Activated naive CD4-positive, alpha-beta T cell (primary cell): ENCODE results near the gene CALML6.
A peak's percentile ranks its signal among the peaks of the same experiment; 100 is the strongest.

Experiments used
- DNase-seq, 4 experiments: peaks; one replicate each; lab custom pipeline; 2025; lab: John Stamatoyannopoulos, UW

The CALML6 gene

DNA sequence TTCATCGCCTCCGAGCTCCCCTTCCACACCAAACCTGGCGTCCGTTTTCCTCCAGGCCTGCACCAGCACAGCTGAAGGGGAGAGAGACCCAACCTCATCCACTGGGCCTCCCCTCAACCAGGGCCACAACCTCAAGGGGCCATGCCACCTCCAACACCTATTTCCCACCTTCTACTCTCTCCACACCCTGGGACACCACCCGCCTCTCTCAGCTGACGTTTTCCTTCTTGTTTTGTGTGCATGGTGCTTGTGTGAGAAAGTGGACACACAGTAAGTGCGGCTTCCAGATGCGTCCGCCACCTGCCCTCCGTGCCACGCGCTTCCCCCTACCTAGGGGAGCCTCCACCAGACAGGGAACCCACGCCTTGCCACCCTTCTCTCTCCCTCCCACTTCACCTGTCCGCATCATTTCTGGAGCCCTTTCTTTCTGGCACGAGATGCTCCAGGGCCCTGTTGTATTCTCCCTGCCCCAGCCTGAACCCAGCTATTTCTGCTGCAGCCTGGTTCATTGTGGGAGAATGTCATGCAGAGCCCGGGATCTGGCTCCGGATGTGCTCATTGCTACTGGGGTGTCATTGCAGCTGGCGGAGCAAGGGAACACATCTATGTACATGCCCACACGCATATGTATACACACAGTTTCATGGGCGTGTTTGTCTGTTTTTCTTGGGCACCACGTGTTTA lies 22.8 kb upstream of the CALML6 start:
- DNase-seq, result no peak

DNA sequence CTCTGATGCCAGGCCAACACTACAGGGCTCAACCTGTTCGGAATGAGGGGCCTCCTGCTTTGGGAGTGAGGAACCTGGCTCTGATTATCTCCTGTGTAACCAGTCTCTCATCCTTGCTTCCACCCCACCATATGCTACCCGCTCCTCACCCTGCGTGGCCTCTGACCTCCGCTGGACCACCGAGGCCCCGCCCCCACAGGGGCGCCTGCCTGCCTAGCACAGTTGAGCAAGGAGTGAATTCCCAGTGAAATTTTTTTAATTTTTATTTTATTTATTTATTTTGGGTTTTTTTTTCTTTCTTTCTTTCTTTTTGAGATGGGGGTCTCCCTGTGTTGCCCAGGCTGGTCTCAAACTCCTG lies 22.3 kb upstream of the CALML6 start:
- DNase-seq, result no peak

DNA sequence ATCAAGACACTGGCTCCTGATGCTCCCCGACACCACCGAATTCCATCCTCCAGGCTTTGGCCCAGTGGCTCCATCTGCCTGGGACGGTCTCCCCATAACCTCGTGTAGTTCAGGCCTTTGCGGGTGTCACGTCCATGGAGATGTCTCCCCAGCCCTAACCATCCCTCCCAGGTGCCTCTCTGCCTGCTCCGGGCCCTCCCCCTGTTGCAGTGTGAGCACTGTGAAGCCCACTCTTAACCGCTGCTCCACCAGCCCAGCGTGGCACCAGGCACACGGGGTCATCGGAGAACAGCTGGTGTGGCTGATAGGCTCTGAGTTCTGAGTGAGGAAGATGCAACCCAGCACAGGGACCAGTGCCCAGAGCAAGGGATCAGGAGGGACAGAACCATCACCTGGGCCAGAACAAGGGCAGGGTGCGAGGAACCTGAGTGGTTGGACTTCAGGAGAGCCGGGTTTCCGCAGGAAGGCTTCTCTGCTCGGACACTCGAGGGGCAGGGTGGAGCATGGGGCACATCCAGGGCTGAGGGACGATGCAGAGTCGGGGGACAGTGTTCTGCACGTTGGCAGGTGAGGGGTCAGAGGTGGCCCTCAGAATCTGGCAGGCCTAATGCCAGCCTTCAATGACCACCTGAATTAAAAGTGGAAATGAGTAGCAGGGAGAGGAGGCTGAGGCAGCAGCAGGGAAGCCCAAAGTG lies 21.6 kb upstream of the CALML6 start:
- DNase-seq, result no peak

DNA sequence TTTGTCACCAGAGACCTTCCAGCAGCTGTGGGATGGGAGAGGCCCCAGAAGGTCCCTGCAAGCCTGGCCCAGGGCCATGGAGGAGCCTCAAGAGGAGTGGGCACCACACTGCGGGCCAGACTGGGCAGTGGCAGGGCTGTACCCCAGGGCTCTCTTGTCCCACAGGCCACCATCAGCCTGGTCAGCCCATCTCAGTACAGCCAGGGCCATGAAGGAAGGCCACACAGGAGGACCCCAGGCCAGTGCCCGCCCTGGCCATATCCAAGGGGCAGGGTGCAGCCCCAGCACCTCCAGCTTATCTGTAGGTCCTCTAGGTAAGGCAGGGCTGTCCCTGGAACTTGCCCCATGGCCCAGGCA lies 21.1 kb upstream of the CALML6 start:
- DNase-seq, result no peak

DNA sequence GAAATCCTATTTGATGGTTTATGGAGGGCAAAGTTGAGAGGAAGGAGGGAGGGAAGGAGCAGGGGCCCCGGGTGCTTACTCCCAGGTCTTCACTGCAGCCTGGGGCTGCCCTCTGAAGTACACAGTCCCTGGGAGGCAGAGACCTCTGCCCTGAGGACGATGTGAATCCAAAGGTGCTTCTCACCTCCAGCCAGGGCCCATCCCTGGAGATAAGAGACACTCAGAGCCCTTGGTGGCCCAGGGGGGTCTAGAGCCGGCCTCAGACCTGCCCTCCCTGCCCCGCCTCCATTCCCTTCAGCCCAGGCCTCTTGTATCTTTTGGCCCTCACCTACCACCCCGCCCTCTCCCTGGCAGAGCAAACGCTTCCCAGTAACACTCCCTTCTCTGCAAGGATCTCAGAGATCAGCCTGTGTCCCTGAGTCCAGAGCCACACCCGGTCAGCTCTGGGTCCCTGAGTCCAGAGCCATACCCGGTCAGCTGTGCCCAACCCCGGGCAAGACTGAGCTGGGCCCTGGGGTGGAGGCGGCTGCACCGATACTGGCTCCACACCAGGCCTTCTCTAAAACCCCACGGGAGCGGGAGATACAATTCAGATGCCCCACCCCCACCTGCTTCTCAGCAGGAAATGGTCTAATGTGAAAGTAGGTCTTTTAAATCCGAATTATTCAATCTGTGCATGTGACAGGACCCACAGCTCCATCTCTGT lies 20.6 kb upstream of the CALML6 start:
- DNase-seq, result no peak

DNA sequence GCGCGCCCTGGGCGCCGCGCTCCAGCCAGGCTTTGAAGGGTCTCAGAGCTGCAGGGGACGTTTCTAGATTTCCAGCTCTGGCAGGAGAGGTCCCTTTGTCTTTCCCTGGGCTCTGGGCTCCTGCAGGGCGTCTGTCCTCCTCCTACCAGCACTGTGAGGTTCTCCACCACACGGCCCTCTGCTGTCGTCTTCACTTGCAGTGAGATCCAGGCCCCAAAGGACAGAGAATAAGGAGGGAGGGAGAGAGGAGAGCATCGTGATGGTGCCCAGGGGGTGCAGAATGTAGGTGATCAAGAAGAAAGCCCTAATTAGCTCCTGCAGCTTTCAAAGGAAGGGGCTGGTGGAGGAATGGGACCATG lies 20.0 kb upstream of the CALML6 start:
- DNase-seq, result no peak

DNA sequence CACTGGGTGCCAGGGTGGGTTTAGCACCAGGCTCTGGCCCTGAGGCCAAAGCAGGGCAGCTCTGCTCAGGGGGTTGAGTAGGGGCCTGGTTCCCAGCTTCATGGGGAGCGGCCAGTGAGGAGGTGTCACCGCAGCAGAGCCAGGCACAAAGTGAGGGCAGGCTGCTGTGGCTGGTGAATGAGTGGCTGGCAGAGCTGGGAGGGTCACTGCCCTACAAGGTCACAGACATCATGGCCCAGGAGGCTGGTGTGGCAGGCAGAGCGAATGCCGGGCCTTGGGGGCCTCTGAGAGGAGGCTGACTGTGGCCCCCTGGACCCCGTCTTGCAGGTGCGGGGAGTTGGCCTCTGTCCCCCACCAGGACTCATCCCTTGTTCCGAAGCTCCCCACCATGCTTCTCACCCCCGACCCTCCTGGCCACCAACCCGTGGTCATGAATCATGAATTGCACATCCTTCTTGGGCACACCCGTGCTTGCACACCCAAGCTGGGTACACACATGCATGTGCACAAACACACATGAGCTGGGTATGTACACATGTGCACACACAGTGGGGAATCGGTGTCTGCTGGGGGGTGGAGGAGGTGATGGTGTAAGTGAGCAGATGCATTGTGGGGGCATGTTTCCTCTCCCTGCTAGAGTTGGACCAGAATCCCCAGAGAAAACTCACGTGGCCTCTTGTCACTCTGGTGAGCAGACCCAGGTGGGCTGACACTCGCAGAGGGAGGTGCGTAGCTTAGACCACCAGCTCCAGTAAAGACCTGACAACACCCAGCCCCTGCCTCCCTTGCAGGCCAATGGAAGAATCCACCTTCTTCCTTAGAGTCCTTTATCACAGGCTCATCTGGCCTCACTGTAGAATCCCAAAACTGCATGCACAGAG lies 19.4 kb upstream of the CALML6 start:
- no peak for DNase-seq

DNA sequence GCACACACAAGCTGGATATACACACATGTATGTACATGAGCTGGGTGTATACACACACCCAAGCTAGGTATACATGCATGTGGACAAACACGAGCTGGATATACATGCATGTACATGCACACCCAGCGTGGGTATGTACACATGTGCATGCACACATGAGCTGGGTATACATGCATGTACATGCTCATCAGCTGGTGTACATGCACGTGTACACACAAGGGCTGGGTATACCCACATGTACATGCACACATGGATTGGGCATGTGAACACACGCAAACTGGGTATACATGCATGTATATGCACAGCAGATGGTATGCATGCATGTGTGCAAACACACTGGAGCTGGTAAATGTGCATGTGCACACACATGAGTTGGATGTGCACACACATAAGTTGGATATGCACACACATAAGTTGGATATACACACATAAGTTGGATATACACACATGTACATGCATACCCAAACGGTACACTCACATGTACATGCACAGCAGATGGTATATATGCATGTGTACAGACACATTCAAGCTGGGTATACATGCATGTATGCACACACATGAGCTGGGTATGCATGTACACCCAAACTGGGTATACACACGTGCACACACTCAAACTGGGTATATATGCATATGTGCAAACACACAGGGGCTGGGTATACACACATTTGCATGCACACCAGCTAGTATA lies 16.7 kb upstream of the CALML6 start:
- no peak for DNase-seq

DNA sequence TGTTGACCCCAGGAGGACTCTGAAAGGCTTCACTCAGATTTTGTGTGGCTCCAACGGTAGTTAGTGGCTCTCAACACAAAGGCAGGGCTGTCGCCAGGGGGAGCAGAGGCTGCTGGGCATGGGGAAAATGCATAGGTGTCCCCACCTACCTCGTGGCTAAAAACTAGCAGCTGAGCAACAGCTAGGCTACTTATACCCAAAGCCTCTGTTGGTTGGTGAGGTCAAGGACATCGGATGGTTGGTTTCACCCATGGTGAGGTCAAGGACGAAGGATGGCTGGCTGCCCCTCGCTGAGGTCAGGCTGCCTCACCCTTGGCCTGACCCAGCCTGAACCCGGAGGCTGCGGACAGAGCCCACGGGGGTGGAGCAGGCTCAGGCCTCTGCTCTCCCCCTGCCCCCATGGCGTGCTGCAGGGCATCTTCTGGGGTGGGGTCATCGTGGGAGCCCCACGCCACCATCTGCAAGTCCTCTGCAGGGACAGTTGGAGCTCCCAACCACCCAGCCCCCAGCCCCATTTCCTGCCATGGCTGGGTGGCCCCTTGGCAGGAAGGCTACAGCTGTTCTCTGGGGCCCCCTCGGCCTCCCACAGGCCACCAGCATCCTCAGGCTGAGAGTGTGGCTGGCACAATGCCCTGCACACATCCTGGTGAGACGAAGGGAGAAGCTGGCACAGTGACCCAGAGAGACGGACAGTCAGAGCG lies 15.6 kb upstream of the CALML6 start:
- no peak for DNase-seq

DNA sequence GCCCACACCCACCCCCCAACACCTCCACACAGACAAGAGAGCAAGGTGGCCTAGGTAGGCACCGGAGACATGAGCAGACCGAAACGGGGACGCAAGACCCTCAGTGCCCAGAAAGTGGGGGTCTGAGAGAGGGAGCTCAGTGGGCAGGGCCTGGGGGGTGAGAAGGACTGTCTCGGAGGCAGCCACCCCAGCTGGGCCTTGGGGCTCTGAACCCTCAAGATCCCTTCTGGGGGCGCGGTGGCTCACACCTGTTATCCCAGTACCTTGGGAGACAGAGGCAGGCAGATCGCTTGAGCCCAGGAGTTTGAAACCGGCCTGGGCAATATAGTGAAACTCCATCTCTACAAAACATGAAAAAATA lies 15.1 kb upstream of the CALML6 start:
- no peak for DNase-seq

DNA sequence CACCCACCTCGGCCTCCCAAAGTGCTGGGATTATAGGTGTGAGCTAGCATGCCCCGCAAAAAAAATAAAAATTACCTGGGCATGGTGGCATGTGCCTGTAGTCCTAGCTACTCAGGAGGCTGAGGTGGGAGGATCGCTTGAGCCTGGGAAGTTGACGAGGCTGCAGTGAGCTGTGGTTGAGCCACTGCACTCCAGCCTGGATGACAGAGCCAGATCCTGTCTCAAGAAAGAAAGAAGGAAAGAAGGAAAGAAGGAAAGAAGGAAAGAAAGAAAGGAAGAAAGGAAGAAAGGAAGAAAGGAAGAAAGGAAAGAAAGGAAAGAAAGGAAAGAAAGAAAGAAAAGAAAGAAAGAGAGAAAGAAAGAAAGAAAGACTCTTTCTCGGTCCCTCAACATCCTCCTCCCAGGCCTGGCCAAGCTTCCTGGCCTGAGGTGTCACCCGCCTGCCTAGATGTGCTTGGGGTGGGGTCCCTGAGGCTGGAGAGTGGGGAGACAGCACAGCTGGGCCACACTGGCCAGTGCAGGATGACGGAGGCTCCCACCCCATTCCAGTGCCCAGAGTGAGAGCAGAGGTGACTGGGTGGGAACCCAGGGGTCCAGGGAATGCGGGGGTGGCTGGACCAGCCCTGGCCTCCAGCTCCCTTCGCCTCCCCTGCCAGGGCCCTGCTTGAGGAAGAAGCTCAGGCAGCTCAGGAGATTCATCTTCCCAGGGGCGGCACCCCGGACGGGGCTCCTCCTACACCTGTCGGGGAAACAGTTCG lies 14.0 kb upstream of the CALML6 start:
- DNase-seq, result no peak

DNA sequence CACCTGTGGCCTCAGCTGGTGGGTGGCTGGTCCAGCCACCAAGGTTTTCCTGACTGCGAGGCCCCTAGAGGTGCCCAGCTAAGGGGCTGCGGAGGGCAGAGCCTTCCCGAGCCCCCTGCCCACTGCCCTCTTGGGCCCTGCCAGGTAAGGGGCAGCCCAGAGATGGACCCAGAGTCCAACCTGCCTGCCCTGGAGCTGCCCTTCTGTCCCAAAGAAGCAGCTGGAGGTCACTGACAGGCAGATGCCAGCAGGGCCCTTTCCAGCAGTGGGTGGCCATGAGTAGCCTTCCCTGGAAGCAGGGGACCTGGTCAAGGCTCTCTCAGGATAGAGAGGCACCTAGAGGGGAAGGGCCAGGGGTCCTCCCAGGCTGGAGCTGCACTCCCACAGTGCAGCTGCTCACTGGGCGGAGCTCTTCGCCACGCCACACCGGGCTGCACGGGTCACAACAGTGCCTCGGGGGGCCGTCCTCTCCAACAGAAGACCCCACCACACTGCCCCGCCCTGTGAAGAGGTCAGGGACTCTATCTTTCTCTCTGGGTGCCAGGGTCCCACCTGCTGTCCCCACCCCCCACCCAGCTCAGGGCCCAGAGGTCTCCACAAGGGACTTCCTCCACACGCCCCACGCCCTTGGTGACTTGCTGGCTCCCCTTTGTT lies 13.3 kb upstream of the CALML6 start:
- no peak for DNase-seq

DNA sequence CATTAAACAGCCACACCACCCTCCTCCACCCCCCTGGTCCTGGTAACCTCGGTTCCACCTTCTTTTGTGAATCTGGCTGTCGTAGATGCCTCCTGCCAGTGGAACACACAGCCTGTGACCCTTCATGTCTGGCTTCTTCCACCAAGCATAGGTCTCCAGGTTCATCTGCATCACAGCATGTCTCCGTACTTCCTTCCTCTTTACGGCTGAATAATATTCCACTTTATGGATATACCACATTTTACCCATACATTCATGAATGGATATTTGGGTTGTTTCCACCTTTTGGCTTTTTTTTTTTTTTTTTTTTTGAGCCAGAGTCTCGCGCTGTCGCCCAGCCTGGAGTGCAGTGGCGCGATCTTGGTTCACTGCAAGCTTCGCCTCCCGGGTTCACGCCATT lies 11.8 kb upstream of the CALML6 start:
- DNase-seq, result no peak

DNA sequence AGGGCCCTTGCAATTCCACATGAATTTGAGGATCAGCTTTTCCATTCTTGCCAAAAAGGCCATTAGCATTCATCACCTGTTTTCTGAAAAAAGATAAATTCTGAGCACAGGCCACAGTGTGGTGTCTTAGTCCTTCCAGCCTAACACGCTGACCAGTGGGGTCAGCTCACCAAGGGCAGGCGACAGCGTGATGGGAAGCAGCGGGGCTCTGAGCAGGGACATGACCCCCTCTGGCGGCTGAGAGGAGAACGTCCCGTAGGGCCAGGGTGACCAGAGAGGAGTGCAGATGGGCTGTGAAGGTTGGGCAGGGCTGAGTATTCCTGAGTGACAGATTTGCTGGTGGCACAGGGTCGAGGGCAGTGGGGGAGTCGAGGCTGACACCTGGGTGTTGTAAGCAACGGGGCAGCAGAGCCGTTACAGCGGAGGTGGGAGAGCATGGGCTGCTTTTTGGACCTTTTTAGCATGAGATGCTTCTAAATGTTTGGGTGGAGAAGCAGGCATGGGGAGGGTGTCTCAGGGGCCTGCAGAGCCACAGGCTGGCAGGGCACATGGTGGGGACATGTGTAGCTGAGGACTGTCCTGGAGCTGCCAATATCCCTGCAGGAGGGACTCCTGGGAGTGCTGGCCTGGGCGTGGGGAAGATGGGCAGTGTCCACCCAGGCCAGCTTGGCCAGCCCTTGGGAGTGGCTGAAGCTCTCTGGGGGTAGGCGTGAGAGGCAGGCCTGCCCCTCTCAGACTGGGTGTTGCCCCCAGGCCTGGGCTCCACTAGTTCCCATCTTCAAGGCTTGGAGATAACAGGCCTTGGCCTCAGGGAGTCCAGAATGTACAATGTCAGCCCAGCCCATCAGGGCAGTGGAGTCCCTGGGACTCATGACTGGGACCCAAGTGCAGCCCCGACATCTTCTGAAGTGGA lies 8.6 kb upstream of the CALML6 start:
- DNase-seq, result peak in 3 of 4 experiments; percentile 28 to 51 (median 29)

DNA sequence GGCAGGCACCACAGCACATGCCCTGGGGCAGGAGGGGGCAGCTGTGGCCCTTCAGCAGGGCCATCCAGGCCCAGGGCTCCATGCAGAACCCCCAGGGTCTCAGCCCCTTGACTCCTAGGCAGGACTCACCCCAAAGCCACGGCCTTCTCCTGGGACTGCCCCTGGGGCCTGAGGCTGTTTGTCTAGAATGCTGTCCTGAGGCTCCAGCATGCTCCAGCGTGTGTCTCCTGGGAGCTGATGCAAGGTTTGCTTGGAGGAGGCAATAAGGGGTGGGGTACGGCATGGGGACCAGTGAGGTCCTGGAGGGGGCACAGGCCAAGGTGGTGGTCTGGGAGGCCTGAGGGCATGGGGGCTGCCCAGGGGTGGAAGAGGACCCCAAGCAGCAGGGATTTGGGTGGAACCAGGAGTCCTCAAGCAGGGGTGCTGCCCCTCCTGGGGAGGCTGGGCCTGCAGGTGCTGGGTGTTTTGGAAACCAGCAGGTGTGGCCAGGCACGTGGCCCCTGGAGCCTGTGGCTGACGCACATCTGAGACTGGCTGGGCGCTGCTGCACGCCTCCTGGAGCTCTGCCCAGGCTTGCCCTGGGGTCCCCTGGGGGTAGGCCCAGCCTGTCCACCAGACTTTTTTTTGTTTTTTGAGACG lies 7.8 kb upstream of the CALML6 start:
- no peak for DNase-seq

DNA sequence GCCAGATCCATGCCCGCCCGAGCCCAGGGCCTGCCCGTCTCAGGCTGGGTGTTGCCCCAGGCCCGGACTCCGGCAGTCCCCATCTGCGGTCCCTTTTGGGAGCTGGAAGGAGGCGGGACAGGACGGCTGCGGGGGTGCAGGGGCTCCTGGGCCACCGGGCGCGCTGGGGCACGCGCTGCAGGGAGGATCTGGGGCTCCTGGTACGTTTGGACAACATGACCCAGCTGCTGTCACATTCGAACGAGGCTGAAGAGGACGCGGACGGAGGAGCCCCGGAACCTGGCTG lies 6.6 kb upstream of the CALML6 start:
- no peak for DNase-seq

DNA sequence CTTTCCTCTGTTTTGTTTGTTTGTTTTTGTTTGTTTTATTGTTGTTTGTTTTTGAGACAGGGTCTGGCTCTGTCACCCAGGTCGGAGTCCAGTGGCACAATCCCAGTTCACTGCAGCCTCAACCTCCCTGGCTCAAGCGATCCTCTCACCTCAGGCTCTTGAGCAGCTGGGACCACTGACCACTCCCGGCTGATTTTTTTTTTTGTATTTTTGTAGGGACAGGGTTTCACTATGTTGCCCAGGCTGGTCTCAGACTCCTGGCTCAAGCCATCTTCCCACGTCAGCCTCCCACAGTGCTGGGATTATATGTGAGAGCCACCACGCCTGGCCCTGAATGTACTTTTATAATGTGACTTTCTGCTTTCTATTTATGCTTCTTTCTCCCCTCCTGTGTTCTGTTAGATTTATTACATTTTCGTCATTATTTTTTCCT lies 5.0 kb upstream of the CALML6 start:
- no peak for DNase-seq

DNA sequence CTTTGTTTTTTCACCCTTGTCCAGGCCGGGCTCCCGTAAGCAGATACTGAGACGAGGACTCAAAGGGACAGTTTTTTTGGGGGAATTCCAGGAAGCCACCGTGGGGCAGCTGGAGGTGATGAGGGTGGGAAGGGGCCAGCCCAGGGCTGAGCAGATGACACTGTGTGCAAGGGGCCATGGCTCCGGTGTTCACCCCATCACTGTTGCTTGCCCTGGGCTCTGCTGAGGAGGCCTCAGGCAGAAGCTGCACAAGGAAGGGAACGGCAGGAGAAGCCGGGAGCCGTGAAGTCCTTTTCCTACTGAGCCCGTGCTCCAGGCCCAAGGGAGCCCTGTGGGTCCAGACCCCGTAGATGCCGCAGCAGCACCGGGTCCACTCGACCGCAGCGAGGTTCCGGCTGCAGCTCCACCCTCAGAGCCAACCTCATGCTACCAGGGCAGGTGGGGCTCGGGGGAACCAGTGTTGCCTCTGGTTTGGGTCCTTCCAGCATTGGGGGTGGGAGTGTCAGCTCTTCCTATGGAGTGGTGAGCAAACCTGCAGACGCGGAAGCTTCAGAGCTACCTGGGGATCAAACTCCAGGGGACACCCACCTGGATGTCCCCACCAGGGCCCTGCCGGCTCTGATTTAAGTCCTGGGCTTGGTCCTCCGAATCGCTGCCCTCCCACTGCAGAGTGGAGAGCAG lies 4.3 kb upstream of the CALML6 start:
- no peak for DNase-seq
